ENCODE results near the gene COL6A2. TPM values are rescaled to one million over a fixed set of nuclear protein-coding genes. Genes with fewer than 3 reads are reported as not detected.

The COL6A2 gene
- polyA plus RNA-seq, 1 donor, result 201 TPM

GRCh38 chr21:46148106-46148505, 50.2 kb downstream of the COL6A2 start:
- H3K27ac ChIP-seq (ENCODE audit: low read length), result no peak overlapping the region
- DNase-seq, result no peak
- H3K9me3 ChIP-seq (ENCODE audit: control insufficient read depth, low read depth, low read length), result peaks cover 5% of the 10 kb centered on the region
- no peaks in the 10 kb centered on the region for H3K36me3 ChIP-seq (ENCODE audit: control insufficient read depth, insufficient read depth, low read length)
- peaks cover 16% of the 10 kb centered on the region for H3K4me1 ChIP-seq (ENCODE audit: control insufficient read depth, insufficient read depth, low read length)
- no peaks in the 10 kb centered on the region for H3K27me3 ChIP-seq (ENCODE audit: control insufficient read depth, insufficient read depth, low read length)
- WGBS (ENCODE audit: insufficient coverage, low lambda C conversion rate), result no CpG with 5 or more reads among the region's 11 CpGs
- H3K4me3 ChIP-seq (ENCODE audit: low read length), result no peak overlapping the region

- Histone ChIP-seq H3K4me1 (ENCODE audit: control insufficient read depth, insufficient read depth, low read length) (peaks cover 12% of the 10 kb centered on the region), H3K27me3 (ENCODE audit: control insufficient read depth, insufficient read depth, low read length) (no peaks in the 10 kb centered on the region), H3K36me3 (ENCODE audit: control insufficient read depth, insufficient read depth, low read length) (no peaks in the 10 kb centered on the region), H3K4me3 (ENCODE audit: low read length) (no peak overlapping the region), H3K9me3 (ENCODE audit: control insufficient read depth, low read depth, low read length) (peaks cover 7% of the 10 kb centered on the region), H3K27ac (ENCODE audit: low read length) (no peak overlapping the region)
- 93% methylated on average over 3 of the region's 22 CpGs for WGBS (ENCODE audit: insufficient coverage, low lambda C conversion rate)
- DNase-seq, result no peak
Measured at GRCh38 chr21:46149205-46149901, 51.4 kb downstream of the COL6A2 start.

GRCh38 chr21:46150073-46150472, 52.2 kb downstream of the COL6A2 start:
- Histone ChIP-seq H3K27ac (ENCODE audit: low read length) (no peak overlapping the region), H3K4me3 (ENCODE audit: low read length) (no peak overlapping the region), H3K4me1 (ENCODE audit: control insufficient read depth, insufficient read depth, low read length) (peaks cover 6% of the 10 kb centered on the region), H3K36me3 (ENCODE audit: control insufficient read depth, insufficient read depth, low read length) (no peaks in the 10 kb centered on the region), H3K9me3 (ENCODE audit: control insufficient read depth, low read depth, low read length) (peaks cover 7% of the 10 kb centered on the region), H3K27me3 (ENCODE audit: control insufficient read depth, insufficient read depth, low read length) (no peaks in the 10 kb centered on the region)
- DNase-seq, result no peak
- WGBS (ENCODE audit: insufficient coverage, low lambda C conversion rate), result no CpG with 5 or more reads among the region's 19 CpGs

GRCh38 chr21:46150491-46151121, 52.7 kb downstream of the COL6A2 start:
- DNase-seq, result no peak
- Histone ChIP-seq H3K27ac (ENCODE audit: low read length) (no peak overlapping the region), H3K4me1 (ENCODE audit: control insufficient read depth, insufficient read depth, low read length) (peaks cover 5% of the 10 kb centered on the region), H3K4me3 (ENCODE audit: low read length) (no peak overlapping the region), H3K27me3 (ENCODE audit: control insufficient read depth, insufficient read depth, low read length) (no peaks in the 10 kb centered on the region), H3K9me3 (ENCODE audit: control insufficient read depth, low read depth, low read length) (peaks cover 3% of the 10 kb centered on the region), H3K36me3 (ENCODE audit: control insufficient read depth, insufficient read depth, low read length) (no peaks in the 10 kb centered on the region)
- WGBS (ENCODE audit: insufficient coverage, low lambda C conversion rate), result 93% methylated on average over 3 of the region's 24 CpGs

- Histone ChIP-seq H3K36me3 (ENCODE audit: control insufficient read depth, insufficient read depth, low read length) (no peaks in the 10 kb centered on the region), H3K27ac (ENCODE audit: low read length) (no peak overlapping the region), H3K4me3 (ENCODE audit: low read length) (no peak overlapping the region), H3K4me1 (ENCODE audit: control insufficient read depth, insufficient read depth, low read length) (peaks cover 11% of the 10 kb centered on the region), H3K9me3 (ENCODE audit: control insufficient read depth, low read depth, low read length) (peaks cover 3% of the 10 kb centered on the region), H3K27me3 (ENCODE audit: control insufficient read depth, insufficient read depth, low read length) (no peaks in the 10 kb centered on the region)
- no CpG with 5 or more reads among the region's 47 CpGs for whole genome bisulfite sequencing (ENCODE audit: insufficient coverage, low lambda C conversion rate)
- no peak for DNase-seq
Measured at GRCh38 chr21:46151261-46151988, 53.5 kb downstream of the COL6A2 start.

GRCh38 chr21:46151989-46152926, 54.3 kb downstream of the COL6A2 start:
- no peaks in the 10 kb centered on the region for H3K36me3 ChIP-seq (ENCODE audit: control insufficient read depth, insufficient read depth, low read length)
- no peaks in the 10 kb centered on the region for H3K27me3 ChIP-seq (ENCODE audit: control insufficient read depth, insufficient read depth, low read length)
- no peak for DNase-seq
- H3K27ac ChIP-seq (ENCODE audit: low read length), result no peak overlapping the region
- WGBS (ENCODE audit: insufficient coverage, low lambda C conversion rate), result no CpG with 5 or more reads among the region's 45 CpGs
- peak overlapping the region; percentile 58 for H3K4me3 ChIP-seq (ENCODE audit: low read length)
- peaks cover 3% of the 10 kb centered on the region for H3K9me3 ChIP-seq (ENCODE audit: control insufficient read depth, low read depth, low read length)
- peaks cover 11% of the 10 kb centered on the region for H3K4me1 ChIP-seq (ENCODE audit: control insufficient read depth, insufficient read depth, low read length)

GRCh38 chr21:46152927-46153246, 55.0 kb downstream of the COL6A2 start:
- H3K27ac ChIP-seq (ENCODE audit: low read length), result no peak overlapping the region

GRCh38 chr21:46153247-46154154, 55.6 kb downstream of the COL6A2 start:
- no CpG with 5 or more reads among the region's 33 CpGs for WGBS (ENCODE audit: insufficient coverage, low lambda C conversion rate)
- DNase-seq, result peak; percentile 51 to 64
- peak overlapping the region; percentile 37 for H3K27ac ChIP-seq (ENCODE audit: low read length)
- H3K27me3 ChIP-seq (ENCODE audit: control insufficient read depth, insufficient read depth, low read length), result no peaks in the 10 kb centered on the region
- peaks cover 3% of the 10 kb centered on the region for H3K9me3 ChIP-seq (ENCODE audit: control insufficient read depth, low read depth, low read length)
- no peaks in the 10 kb centered on the region for H3K36me3 ChIP-seq (ENCODE audit: control insufficient read depth, insufficient read depth, low read length)
- H3K4me1 ChIP-seq (ENCODE audit: control insufficient read depth, insufficient read depth, low read length), result peaks cover 11% of the 10 kb centered on the region
- H3K4me3 ChIP-seq (ENCODE audit: low read length), result peak overlapping the region; percentile 58

More at GRCh38 chr21:46152927-46153246, 55.0 kb downstream of the COL6A2 start:
- no CpG with 5 or more reads among the region's 18 CpGs for WGBS (ENCODE audit: insufficient coverage, low lambda C conversion rate)
- peaks cover 11% of the 10 kb centered on the region for H3K4me1 ChIP-seq (ENCODE audit: control insufficient read depth, insufficient read depth, low read length)
- no peak for DNase-seq
- peaks cover 3% of the 10 kb centered on the region for H3K9me3 ChIP-seq (ENCODE audit: control insufficient read depth, low read depth, low read length)
- peak overlapping the region; percentile 58 for H3K4me3 ChIP-seq (ENCODE audit: low read length)
- no peaks in the 10 kb centered on the region for H3K27me3 ChIP-seq (ENCODE audit: control insufficient read depth, insufficient read depth, low read length)
- H3K36me3 ChIP-seq (ENCODE audit: control insufficient read depth, insufficient read depth, low read length), result no peaks in the 10 kb centered on the region

GRCh38 chr21:46154155-46154954, 56.4 kb downstream of the COL6A2 start:
- H3K4me3 ChIP-seq (ENCODE audit: low read length), result peak overlapping the region; percentile 58
- H3K27me3 ChIP-seq (ENCODE audit: control insufficient read depth, insufficient read depth, low read length), result no peaks in the 10 kb centered on the region
- no peaks in the 10 kb centered on the region for H3K36me3 ChIP-seq (ENCODE audit: control insufficient read depth, insufficient read depth, low read length)
- WGBS (ENCODE audit: insufficient coverage, low lambda C conversion rate), result no CpG with 5 or more reads among the region's 39 CpGs
- H3K27ac ChIP-seq (ENCODE audit: low read length), result no peak overlapping the region
- DNase-seq, result no peak
- peaks cover 11% of the 10 kb centered on the region for H3K4me1 ChIP-seq (ENCODE audit: control insufficient read depth, insufficient read depth, low read length)
- H3K9me3 ChIP-seq (ENCODE audit: control insufficient read depth, low read depth, low read length), result peaks cover 3% of the 10 kb centered on the region

Data from large intestine (tissue), 3 donors.